ENCODE data around the gene BIRC5.
A peak's percentile ranks its signal among the peaks of the same experiment; 100 is the strongest.

BIRC5 gene

DNA sequence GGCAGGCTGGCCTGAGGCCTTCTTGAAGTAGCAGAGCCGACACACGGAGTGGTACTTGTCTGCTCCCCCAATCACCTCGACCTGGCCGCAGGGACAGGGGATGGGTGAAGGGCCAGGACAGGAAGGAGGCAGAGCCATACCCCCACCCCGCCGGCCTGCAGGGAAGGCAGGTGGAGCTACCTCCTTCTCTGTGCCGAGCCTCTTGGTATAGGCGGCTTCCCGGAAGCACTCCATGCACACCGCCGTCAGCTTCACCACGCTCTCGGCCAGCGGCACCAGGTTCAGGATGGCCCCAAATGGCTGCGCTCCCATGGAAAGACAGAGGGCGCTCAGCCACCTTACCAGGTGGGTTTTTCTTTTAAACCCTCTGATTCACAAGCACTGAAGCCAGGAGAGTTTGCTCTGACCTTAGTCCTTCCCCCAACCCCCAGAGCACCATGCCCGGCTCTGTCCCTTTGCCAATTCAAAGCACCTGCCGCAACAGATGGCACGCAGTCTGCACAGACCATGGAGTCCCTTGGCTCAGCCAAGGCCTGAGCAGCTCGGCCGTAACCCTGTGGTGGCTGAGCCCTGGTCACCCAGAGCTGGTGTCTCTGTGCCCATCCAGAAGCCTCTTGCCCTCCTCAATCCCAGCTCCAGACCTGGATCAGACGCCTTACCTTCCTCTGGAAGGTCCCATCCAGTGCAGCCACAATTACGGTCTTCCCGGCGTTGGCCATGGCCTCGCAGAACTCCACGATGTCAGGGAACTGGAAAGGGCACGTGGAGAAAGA is 39.0 kb upstream of the BIRC5 start:
- Mint-ChIP-seq H3K9me3 (no peaks in the 10 kb centered on the region), H3K4me3 (no peak overlapping the region), H3K36me3 (ENCODE audit: low read depth) (peaks cover 40% of the 10 kb centered on the region), H3K27ac (no peak overlapping the region), H3K27me3 (ENCODE audit: low read depth) (no peaks in the 10 kb centered on the region), H3K4me1 (ENCODE audit: low read depth) (peaks cover 44% of the 10 kb centered on the region)
- no peak for DNase-seq (ENCODE audit: low spot score)

DNA sequence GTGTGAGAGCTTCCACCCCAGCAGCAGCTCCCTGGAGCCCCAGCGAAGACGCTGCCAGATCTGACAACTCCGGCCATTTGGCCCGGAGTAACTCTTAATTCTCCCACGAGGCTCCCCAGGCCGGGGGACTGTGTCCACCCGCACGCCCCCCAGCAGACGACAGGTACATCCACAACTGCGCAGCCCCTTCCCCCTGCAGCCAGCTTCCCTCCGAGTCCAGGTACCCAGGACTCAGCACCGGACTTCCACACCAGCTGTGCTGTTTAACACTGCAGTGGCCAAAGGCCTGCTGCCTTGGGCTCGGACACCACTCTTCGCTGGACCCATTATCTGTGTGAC is 38.4 kb upstream of the BIRC5 start:
- Mint-ChIP-seq H3K36me3 (ENCODE audit: low read depth) (peaks cover 46% of the 10 kb centered on the region), H3K4me3 (no peak overlapping the region), H3K4me1 (ENCODE audit: low read depth) (peaks cover 48% of the 10 kb centered on the region), H3K9me3 (no peaks in the 10 kb centered on the region), H3K27me3 (ENCODE audit: low read depth) (no peaks in the 10 kb centered on the region), H3K27ac (no peak overlapping the region)
- DNase-seq (ENCODE audit: low spot score) = no peak

DNA sequence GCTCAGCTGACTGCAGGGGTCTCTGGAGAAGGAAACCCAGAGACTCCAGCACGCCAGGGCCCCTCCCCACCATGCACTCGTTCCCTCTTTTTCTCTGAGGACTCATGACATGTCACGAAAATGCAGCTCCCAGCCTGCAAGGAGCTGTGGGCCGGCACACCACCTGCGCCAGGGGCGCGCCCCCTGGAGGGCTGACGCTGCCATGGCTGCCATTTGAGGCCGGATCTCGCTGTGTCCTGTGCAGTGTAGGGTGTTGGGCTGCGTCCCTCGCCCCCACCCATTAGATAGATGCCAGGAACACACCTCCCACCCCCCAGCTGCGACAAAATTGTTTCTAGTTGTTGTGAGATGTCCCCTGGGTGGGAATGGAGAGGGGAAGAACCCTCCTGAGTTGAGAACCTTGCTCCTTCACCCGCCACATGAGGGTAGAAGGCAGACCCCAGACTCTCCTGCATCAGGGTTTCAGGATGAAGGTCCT is 37.5 kb upstream of the BIRC5 start:
- H3K4me1 Mint-ChIP-seq (ENCODE audit: low read depth) = peaks cover 49% of the 10 kb centered on the region
- H3K9me3 Mint-ChIP-seq = no peaks in the 10 kb centered on the region
- no peak overlapping the region for H3K4me3 Mint-ChIP-seq
- no peaks in the 10 kb centered on the region for H3K27me3 Mint-ChIP-seq (ENCODE audit: low read depth)
- peaks cover 45% of the 10 kb centered on the region for H3K36me3 Mint-ChIP-seq (ENCODE audit: low read depth)
- DNase-seq (ENCODE audit: low spot score) = peak; percentile 70
- no peak overlapping the region for H3K27ac Mint-ChIP-seq

DNA sequence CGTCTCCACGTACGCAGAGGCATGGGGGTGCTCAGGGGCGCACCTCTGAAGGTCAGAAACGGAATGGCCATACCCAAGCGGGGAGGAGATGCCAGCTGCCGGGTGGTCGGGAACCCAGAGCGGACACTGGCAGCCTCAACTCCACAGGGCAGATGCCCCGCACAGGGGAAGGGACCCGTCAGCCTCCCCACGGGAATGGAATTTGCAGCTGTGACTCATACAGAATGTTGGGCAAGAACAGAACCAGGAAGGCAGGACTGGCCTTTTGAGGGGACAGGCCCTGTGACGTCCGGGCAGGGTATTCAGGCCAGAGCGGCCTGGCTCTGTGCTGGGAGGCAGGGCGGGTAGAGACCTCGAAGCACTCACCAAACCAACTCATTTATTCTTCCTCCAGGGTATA is 34.7 kb upstream of the BIRC5 start:
- peak overlapping the region; percentile 26 for H3K27ac Mint-ChIP-seq
- no peaks in the 10 kb centered on the region for H3K27me3 Mint-ChIP-seq (ENCODE audit: low read depth)
- H3K36me3 Mint-ChIP-seq (ENCODE audit: low read depth) = peaks cover 34% of the 10 kb centered on the region
- H3K4me3 Mint-ChIP-seq = no peak overlapping the region
- DNase-seq (ENCODE audit: low spot score) = no peak
- no peaks in the 10 kb centered on the region for H3K9me3 Mint-ChIP-seq
- peaks cover 33% of the 10 kb centered on the region for H3K4me1 Mint-ChIP-seq (ENCODE audit: low read depth)

DNA sequence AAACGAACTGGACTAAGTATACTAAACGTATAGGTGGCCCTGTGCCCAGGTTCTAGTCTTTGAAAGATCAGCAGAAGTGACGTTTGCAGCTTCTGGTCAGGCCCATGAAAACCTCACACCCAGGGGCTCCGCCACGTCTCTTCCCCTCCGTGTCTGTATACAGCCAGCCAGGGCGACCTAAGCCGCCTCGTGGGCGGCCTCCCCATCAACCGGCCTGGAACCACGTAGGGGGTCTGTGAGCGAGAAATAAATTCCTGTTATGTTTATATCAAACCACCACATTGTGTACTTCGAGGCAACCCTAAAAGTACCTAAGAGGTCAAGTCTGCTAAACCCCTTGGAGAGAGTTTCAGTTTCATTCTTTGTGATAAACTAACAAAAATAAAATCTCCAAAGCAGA is 34.0 kb upstream of the BIRC5 start:
- H3K4me3 Mint-ChIP-seq = peak overlapping the region; percentile 16
- H3K27me3 Mint-ChIP-seq (ENCODE audit: low read depth) = no peaks in the 10 kb centered on the region
- H3K36me3 Mint-ChIP-seq (ENCODE audit: low read depth) = peaks cover 34% of the 10 kb centered on the region
- H3K4me1 Mint-ChIP-seq (ENCODE audit: low read depth) = peaks cover 37% of the 10 kb centered on the region
- H3K27ac Mint-ChIP-seq = peak overlapping the region; percentile 5
- no peak for DNase-seq (ENCODE audit: low spot score)
- no peaks in the 10 kb centered on the region for H3K9me3 Mint-ChIP-seq

DNA sequence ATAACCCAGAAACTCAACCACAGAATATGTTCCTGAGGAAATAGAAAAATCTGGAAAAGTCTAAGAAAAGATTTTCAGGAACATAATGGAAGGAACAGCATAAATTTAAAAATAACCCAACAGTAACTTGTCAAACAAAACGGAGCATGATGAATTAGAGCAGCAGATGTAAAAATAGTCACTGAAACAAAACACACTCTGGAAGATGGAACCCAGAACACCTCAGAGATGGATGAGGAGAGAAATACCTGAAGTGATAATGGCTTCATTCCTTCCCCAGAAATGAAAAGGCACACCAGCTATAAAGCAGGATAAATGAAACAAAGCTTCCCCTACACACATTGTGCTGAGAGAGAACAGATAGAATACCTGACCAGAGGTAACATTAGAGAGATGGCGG is 33.5 kb upstream of the BIRC5 start:
- peak overlapping the region; percentile 5 for H3K27ac Mint-ChIP-seq
- peaks cover 31% of the 10 kb centered on the region for H3K36me3 Mint-ChIP-seq (ENCODE audit: low read depth)
- peak overlapping the region; percentile 16 for H3K4me3 Mint-ChIP-seq
- peaks cover 36% of the 10 kb centered on the region for H3K4me1 Mint-ChIP-seq (ENCODE audit: low read depth)
- H3K9me3 Mint-ChIP-seq = no peaks in the 10 kb centered on the region
- H3K27me3 Mint-ChIP-seq (ENCODE audit: low read depth) = no peaks in the 10 kb centered on the region
- DNase-seq (ENCODE audit: low spot score) = no peak

DNA sequence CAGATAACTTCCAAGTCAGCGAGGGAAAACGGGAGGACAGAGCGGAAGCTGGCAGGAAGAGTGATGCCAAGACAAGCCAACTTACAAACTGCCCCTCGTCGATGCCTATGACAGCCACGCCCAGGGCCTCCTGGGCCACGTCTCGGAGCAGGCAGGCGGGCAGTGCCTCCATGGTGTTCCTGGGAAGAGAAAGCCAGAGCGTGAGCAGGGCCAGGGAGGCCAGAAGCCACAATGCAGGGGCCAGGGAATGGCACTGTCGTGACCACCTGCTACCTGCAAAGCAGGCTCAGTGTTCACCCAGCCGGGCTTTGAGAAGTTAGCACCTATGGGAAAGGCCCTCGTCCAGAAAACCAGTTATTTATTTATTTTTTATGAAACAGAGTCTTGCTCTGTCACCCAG is 31.5 kb upstream of the BIRC5 start:
- H3K4me3 Mint-ChIP-seq = no peak overlapping the region
- no peaks in the 10 kb centered on the region for H3K27me3 Mint-ChIP-seq (ENCODE audit: low read depth)
- H3K36me3 Mint-ChIP-seq (ENCODE audit: low read depth) = peaks cover 25% of the 10 kb centered on the region
- no peak overlapping the region for H3K27ac Mint-ChIP-seq
- no peaks in the 10 kb centered on the region for H3K9me3 Mint-ChIP-seq
- DNase-seq (ENCODE audit: low spot score) = no peak
- peaks cover 28% of the 10 kb centered on the region for H3K4me1 Mint-ChIP-seq (ENCODE audit: low read depth)

DNA sequence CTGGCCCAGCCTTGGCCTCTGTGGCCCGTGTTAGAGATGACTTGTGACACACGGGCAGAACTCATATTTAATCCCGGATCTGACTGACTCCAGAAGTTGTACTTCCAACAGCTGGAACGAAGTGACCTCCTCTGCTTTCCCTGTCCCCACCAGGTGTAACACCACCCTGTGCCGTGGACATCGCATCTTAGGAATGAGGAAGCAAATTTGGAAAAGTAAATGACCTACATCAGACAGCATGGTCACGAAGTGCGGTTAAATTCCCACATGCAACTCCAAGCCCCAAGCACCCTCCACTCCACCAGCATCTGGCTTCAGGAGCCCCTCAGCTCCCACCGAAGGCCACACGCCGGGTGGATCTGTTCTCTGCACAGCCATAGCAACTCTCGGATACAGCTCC is 30.1 kb upstream of the BIRC5 start:
- Mint-ChIP-seq H3K4me3 (no peak overlapping the region), H3K36me3 (ENCODE audit: low read depth) (peaks cover 25% of the 10 kb centered on the region)

DNA sequence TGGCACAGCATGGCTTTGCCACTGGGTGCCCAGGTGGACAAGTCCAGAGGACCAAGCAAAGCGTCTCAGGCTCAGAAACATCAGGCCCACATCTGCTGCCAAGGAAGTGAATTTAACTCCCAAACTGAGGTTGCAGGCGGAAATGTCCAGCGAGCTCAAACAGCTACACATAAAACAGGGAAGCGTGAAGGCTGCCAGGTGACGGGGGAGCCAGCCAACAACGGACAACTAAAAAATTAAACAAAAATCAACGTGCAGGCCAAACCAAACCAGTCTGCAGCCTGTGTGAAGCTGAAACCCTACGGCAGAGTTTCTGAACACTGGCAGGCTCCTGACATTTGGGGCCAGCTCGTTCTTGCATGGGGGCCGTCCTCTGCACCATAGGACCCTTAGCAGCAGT is 29.7 kb upstream of the BIRC5 start:
- H3K27me3 Mint-ChIP-seq (ENCODE audit: low read depth) = no peaks in the 10 kb centered on the region
- peaks cover 23% of the 10 kb centered on the region for H3K36me3 Mint-ChIP-seq (ENCODE audit: low read depth)

More for the DNA sequence above, 30.1 kb upstream of the BIRC5 start:
- Mint-ChIP-seq H3K9me3 (no peaks in the 10 kb centered on the region), H3K4me1 (ENCODE audit: low read depth) (peaks cover 31% of the 10 kb centered on the region), H3K27me3 (ENCODE audit: low read depth) (no peaks in the 10 kb centered on the region), H3K27ac (no peak overlapping the region)
- DNase-seq (ENCODE audit: low spot score) = no peak

DNA sequence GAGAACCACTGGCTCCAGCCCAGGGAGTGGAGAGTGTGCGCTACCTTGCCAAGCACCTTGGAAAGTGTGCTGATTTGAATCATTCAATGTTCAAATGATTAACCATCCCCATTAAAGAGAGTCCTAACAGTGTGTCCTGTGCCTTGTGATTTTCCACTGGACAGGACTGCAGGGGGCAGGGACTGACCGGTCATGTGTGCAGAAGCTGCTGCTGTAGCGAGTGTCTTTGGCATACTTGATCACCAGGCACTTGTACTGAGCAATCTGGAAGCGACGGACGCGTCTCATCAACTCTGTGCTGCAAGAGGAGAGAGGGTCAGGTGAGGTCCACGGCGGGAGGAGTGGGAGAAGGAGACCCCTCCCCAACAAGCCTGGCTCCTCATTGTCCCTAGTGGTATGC is 29.2 kb upstream of the BIRC5 start:
- Mint-ChIP-seq H3K4me3 (peak overlapping the region; percentile 38), H3K4me1 (ENCODE audit: low read depth) (peaks cover 31% of the 10 kb centered on the region), H3K9me3 (no peaks in the 10 kb centered on the region), H3K36me3 (ENCODE audit: low read depth) (peaks cover 20% of the 10 kb centered on the region), H3K27ac (peak overlapping the region; percentile 32), H3K27me3 (ENCODE audit: low read depth) (no peaks in the 10 kb centered on the region)
- no peak for DNase-seq (ENCODE audit: low spot score)

More for the DNA sequence above, 29.7 kb upstream of the BIRC5 start:
- no peak for DNase-seq (ENCODE audit: low spot score)
- H3K4me1 Mint-ChIP-seq (ENCODE audit: low read depth) = peaks cover 31% of the 10 kb centered on the region
- H3K4me3 Mint-ChIP-seq = no peak overlapping the region
- no peaks in the 10 kb centered on the region for H3K9me3 Mint-ChIP-seq
- no peak overlapping the region for H3K27ac Mint-ChIP-seq

DNA sequence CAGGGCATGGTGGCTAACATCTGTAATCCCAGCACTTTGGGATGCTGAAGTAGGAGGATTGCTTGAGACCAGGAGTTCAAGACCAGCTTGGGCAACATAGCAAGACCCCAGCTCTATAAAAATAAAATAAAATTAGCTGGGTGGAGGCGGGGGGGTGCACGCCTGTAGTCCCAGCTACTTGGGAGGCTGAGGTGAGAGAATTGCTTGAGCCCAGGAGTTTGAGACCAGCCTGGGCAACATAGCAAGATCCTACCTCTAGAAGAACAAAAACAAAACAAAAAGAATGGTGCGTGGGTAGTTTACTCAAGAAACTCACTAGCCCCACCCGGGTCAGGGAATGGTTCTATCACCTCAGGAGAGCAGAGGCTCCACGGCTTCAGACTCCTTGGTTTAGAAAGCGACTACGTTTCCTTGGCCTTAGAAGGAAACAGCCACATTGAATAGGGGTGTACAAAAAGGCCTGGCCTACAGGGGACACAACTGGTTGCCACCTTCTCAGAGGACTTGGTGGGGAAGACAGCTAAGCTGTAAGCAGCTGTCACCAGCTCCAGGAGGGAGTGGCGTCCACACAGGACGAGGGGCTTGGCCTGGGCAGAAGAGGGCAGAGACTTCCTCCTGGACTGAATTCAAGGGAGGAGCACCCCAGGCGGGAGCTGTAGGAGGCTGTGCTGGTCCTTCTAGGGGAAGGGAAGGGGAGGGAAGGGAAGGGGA is 27.9 kb upstream of the BIRC5 start:
- H3K4me1 Mint-ChIP-seq (ENCODE audit: low read depth) = peaks cover 28% of the 10 kb centered on the region
- no peaks in the 10 kb centered on the region for H3K27me3 Mint-ChIP-seq (ENCODE audit: low read depth)
- H3K27ac Mint-ChIP-seq = peak overlapping the region; percentile 83
- peaks cover 13% of the 10 kb centered on the region for H3K36me3 Mint-ChIP-seq (ENCODE audit: low read depth)
- DNase-seq (ENCODE audit: low spot score) = no peak
- H3K9me3 Mint-ChIP-seq = no peaks in the 10 kb centered on the region
- peak overlapping the region; percentile 88 for H3K4me3 Mint-ChIP-seq

DNA sequence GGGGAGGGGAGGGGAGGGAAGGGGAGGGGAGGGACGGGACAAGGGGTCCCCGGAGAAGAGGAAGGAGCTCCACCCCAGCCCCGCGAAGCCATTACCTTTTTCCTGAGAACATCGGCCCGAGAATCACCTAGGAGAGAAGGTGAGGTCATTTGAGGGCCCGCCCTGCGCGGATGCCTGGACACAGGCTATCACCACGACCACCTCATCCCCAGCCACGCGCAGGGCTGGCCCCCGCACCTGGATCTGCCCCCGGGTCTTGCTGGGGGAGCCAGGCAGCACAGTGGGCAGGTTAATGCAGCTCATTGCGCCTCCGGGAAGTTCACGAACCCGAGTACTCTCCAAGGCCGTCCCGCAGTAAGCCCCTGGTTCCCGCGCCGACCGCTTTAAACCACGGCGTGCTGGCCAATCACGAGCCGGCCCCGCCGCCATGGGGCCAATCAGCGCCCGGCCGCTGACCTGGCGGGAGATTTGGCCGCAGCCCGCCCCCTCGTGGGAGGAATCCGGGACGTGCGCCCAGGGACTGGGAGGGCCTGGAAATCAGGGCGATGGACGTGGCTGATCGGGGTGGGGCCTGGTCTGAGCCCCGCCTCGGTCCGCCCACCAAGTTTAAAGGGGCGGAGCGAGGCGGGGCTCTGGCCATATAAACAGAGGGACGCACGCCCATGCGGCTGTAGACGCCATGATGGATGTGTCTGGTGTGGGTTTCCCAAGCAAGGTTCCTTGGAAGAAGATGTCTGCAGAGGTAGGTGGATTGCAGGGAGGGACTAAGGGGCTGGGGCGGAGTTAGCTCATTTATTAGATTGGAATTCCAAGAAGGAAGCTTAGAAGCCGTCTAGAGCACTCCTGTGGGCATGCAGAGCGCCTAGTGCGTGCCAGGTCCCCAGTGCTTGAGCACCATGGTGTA is 27.1 kb upstream of the BIRC5 start, which contains the start of the genes AFMID and TK1:
AFMID (plus strand) TSS at position 671 of the 904 bp plus-strand sequence; CDS start at position 680, 9 bp downstream.
TK1 (minus strand) TSS at position 361 of the 904 bp plus-strand sequence; CDS start at position 303, 58 bp downstream.
- peak within 1 kb of the TSS; percentile 88 for H3K4me3 Mint-ChIP-seq
- peaks cover 28% of the 10 kb centered on the region for H3K4me1 Mint-ChIP-seq (ENCODE audit: low read depth)
- peak; percentile 96 for DNase-seq (ENCODE audit: low spot score)
- peak within 1 kb of the TSS; percentile 83 for H3K27ac Mint-ChIP-seq
- peaks cover 11% of the 10 kb centered on the region for H3K36me3 Mint-ChIP-seq (ENCODE audit: low read depth)
- no peaks in the 10 kb centered on the region for H3K27me3 Mint-ChIP-seq (ENCODE audit: low read depth)
- H3K9me3 Mint-ChIP-seq = no peaks in the 10 kb centered on the region

DNA sequence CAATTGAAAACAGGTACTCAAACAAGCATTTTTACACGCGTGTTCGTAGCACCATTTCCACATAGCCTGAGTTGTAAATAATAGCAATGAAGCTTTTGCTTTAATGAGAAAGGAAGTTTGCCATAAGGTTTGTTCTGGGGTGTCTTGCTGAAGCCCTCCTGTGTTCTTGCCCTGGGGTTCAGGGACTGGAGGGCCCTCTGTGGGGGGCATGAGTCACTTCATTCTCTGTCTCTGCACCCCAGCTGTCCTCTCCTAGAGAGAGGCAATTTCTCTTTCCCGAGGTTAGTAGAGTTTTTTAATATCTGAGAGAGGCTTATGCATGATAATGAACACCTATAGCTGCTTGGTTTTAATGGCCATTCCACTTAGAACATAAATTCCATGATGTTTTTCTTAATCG is 17.3 kb upstream of the BIRC5 start:
- Mint-ChIP-seq H3K27me3 (ENCODE audit: low read depth) (no peaks in the 10 kb centered on the region), H3K4me3 (no peak overlapping the region), H3K4me1 (ENCODE audit: low read depth) (peaks cover 4% of the 10 kb centered on the region), H3K27ac (no peak overlapping the region), H3K9me3 (no peaks in the 10 kb centered on the region), H3K36me3 (ENCODE audit: low read depth) (peaks cover 6% of the 10 kb centered on the region)
- no peak for DNase-seq (ENCODE audit: low spot score)
